GM19438 (cell line): ENCODE results near the gene CELA3B.
"Not testable (repeated sequence)": the region's sequence is repeated elsewhere in the genome, so short reads cannot be mapped to it uniquely, and the experiment has no call there.

Experiments
- ATAC-seq: cut with Tn5 transposase; IDR thresholded peaks from one replicate; pipeline ENCODE4 v1.9.1; 2021; ENCODE audit warnings: low read depth; ENCODE audit not compliant: unreplicated experiment

CELA3B gene

GRCh38 chr1:21974699-21975098, 2.1 kb upstream of the CELA3B start:
- ATAC-seq: not testable (repeated sequence)

- ATAC-seq: not testable (repeated sequence)
Measured at GRCh38 chr1:21975296-21975695, 1.5 kb upstream of the CELA3B start.

- not testable (repeated sequence) for ATAC-seq
Measured at GRCh38 chr1:21978209-21978608, 1.4 kb downstream of the CELA3B start.

- ATAC-seq: not testable (repeated sequence)
Measured at GRCh38 chr1:21980515-21981220, 3.8 kb downstream of the CELA3B start.

- ATAC-seq: not testable (repeated sequence)
Measured at GRCh38 chr1:21981253-21981652, 4.4 kb downstream of the CELA3B start.

- not testable (repeated sequence) for ATAC-seq
Measured at GRCh38 chr1:21982122-21982521, 5.3 kb downstream of the CELA3B start.

GRCh38 chr1:21983539-21983938, 6.7 kb downstream of the CELA3B start:
- ATAC-seq: not testable (repeated sequence)

GRCh38 chr1:21985893-21986292, 9.1 kb downstream of the CELA3B start:
- not testable (repeated sequence) for ATAC-seq

- ATAC-seq: not testable (repeated sequence)
Measured at GRCh38 chr1:21986386-21986785, 9.6 kb downstream of the CELA3B start.

- not testable (repeated sequence) for ATAC-seq
Measured at GRCh38 chr1:21989672-21990393, 13.0 kb downstream of the CELA3B start.

GRCh38 chr1:21992186-21992585, 15.4 kb downstream of the CELA3B start:
- ATAC-seq: not testable (repeated sequence)

- not testable (repeated sequence) for ATAC-seq
Measured at GRCh38 chr1:21994716-21995115, 17.9 kb downstream of the CELA3B start.

GRCh38 chr1:21996663-21996970, 19.8 kb downstream of the CELA3B start:
- not testable (repeated sequence) for ATAC-seq

- not testable (repeated sequence) for ATAC-seq
Measured at GRCh38 chr1:21997891-21998623, 21.2 kb downstream of the CELA3B start.

GRCh38 chr1:21998624-21999294, 21.9 kb downstream of the CELA3B start:
- not testable (repeated sequence) for ATAC-seq

- ATAC-seq: not testable (repeated sequence)
Measured at GRCh38 chr1:21999645-22000044, 22.8 kb downstream of the CELA3B start.

GRCh38 chr1:22001409-22001808, 24.6 kb downstream of the CELA3B start, which contains the start of gene CELA3A:
Gene CELA3A (plus strand): TSS chr1:22001657. CDS start chr1:22001675, 18 bp downstream.
- ATAC-seq: no peak

- ATAC-seq: not testable (repeated sequence)
Measured at GRCh38 chr1:22002461-22002860, 25.6 kb downstream of the CELA3B start.

- ATAC-seq: not testable (repeated sequence)
Measured at GRCh38 chr1:22002875-22003274, 26.1 kb downstream of the CELA3B start.

GRCh38 chr1:22003959-22004358, 27.1 kb downstream of the CELA3B start:
- ATAC-seq: not testable (repeated sequence)
